ENCODE results near the gene HCN1.

HCN1 gene

GRCh38 chr5:45440466-45440865, 255.7 kb downstream of the HCN1 start:
- H3K4me3 ChIP-seq, result no peak overlapping the region
- H3K9me3 ChIP-seq, result no peaks in the 10 kb centered on the region
- DNase-seq (ENCODE audit: low spot score in 2 of 2), result no peak
- in situ Hi-C loops (cut with MboI; ENCODE audit: low sequenced_read_pairs), result no loop called here
- H3K4me1 ChIP-seq, result no peaks in the 10 kb centered on the region
- no peaks in the 10 kb centered on the region for H3K36me3 ChIP-seq (replicated peaks)
- H3K27me3 ChIP-seq (ENCODE audit: low read depth), result no peaks in the 10 kb centered on the region

- no peaks in the 10 kb centered on the region for H3K9me3 ChIP-seq
- H3K36me3 ChIP-seq (replicated peaks), result no peaks in the 10 kb centered on the region
- no peak for DNase-seq (ENCODE audit: low spot score in 2 of 2)
- in situ Hi-C loops (cut with MboI; ENCODE audit: low sequenced_read_pairs), result no loop called here
- no peaks in the 10 kb centered on the region for H3K27me3 ChIP-seq (ENCODE audit: low read depth)
- no peaks in the 10 kb centered on the region for H3K4me1 ChIP-seq
- no peak overlapping the region for H3K4me3 ChIP-seq
Observed at GRCh38 chr5:45437752-45438151, 258.4 kb downstream of the HCN1 start.

DNA sequence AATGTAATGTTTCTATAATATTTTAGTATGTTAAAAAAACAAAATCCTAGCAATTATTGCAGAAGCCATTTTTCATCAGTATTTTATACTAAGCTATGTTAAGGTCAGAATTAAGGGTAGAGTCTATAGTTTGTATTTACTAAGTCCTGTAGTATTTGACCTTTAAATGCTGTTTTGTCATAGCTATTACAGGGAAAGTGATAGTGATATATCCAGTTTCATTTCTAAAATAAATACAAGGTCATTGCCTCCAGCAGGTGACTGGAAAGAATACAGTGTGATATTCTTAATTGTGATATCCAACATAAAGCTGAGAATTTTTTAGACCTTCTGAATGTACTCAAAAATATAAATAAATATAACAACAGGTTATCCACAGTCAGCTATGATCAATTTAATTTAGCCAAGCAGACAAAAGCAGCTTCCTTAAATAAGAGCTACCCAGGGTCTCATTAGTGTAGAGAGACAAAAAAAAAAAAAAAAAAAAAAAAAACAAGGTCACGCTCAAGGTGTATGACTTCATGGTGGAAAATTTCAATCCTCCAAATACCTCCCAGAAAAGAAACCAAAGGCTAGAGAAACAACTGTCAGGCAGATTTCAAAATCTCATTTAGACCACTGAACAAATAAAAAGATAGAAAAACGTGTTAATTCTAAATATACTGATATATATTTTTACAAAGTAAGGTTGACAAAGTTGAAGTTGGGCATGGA, 278.7 kb downstream of the HCN1 start:
- no peak overlapping the region for H3K4me3 ChIP-seq
- in situ Hi-C loops (cut with MboI; ENCODE audit: low sequenced_read_pairs), result no loop called here
- H3K36me3 ChIP-seq (replicated peaks), result no peaks in the 10 kb centered on the region
- H3K27me3 ChIP-seq (ENCODE audit: low read depth), result no peaks in the 10 kb centered on the region
- H3K4me1 ChIP-seq, result no peaks in the 10 kb centered on the region
- no peak for DNase-seq (ENCODE audit: low spot score in 2 of 2)
- H3K9me3 ChIP-seq, result no peaks in the 10 kb centered on the region

DNA sequence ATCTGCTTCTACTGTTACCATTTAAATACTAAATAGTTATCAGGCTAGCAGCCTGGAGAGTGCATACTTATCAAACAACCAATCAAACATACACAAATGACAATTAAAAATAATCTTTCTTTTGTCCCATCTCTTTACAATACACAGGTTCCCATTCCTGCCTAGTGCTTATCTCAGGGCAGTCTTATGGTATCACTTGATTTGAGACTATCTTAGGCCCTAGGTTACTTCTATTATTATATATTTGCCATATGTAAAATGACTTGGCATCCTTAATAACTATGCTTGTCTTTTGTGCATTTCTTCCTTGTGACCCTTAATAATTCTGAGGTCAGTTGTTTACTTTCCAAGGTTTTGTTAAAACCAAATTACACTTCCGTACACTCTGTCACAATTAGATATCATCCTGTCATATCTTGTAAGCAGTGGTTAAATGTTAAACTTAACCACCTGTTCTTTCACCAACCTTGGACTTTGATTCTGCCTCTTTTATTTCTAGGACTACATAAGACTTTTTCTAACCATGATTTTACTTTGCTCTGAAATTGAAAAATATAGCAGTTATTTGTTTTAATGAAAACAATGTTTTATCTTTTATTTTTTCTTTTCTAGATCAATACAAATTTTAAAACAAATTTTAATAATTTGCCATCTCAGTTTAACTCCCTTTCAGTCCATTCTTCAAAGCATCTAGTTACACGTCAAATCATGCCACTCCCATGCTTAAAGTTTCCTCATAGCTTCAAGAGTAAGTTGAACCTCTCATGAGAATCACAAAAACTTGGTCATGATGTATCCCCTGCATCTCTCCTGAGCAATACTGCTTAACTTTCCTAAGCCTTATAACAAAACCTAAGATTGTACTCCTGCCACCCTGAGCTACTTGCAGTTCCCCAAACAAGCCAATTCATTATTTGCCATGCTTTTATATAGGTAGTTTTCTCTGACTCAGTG, 281.3 kb downstream of the HCN1 start:
- no peak for DNase-seq (ENCODE audit: low spot score in 2 of 2)
- in situ Hi-C loops (cut with MboI; ENCODE audit: low sequenced_read_pairs), result no loop called here
- Histone ChIP-seq H3K27me3 (ENCODE audit: low read depth) (no peaks in the 10 kb centered on the region), H3K9me3 (no peaks in the 10 kb centered on the region), H3K36me3 (replicated peaks) (no peaks in the 10 kb centered on the region), H3K4me1 (no peaks in the 10 kb centered on the region), H3K4me3 (no peak overlapping the region)

DNA sequence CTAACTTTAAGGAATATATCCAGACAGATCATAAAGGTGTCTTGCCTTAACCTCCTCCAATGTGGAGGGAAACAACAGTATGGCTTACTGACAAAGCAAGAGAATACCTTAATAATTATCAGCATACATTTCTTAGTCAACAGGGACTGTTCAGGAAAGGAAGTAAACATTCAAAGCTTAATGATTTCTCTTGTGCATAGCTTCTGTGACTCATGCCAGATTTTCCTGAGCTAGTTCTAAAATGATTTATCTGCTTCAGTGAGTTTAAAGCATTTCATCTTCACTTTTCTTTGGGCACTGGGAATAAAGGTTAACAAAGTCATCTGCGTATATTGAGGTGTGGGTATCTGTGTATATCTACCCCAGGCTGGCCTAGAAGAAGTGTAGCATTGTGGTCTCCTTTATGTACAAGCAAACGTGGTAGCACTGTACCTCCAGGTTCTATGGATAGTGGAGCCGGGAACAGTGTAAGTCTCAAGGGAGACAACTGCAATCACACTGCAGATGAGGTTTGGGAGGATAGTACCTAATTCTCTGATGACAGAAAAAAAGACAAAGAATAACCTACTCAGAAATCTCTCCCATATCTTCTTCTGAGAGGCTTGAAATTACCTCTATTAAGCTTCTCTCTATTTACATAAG, 284.1 kb downstream of the HCN1 start:
- Histone ChIP-seq H3K9me3 (no peaks in the 10 kb centered on the region), H3K4me3 (no peak overlapping the region), H3K36me3 (replicated peaks) (no peaks in the 10 kb centered on the region), H3K4me1 (no peaks in the 10 kb centered on the region), H3K27me3 (ENCODE audit: low read depth) (no peaks in the 10 kb centered on the region)
- no peak for DNase-seq (ENCODE audit: low spot score in 2 of 2)
- in situ Hi-C loops (cut with MboI; ENCODE audit: low sequenced_read_pairs), result no loop called here

DNA sequence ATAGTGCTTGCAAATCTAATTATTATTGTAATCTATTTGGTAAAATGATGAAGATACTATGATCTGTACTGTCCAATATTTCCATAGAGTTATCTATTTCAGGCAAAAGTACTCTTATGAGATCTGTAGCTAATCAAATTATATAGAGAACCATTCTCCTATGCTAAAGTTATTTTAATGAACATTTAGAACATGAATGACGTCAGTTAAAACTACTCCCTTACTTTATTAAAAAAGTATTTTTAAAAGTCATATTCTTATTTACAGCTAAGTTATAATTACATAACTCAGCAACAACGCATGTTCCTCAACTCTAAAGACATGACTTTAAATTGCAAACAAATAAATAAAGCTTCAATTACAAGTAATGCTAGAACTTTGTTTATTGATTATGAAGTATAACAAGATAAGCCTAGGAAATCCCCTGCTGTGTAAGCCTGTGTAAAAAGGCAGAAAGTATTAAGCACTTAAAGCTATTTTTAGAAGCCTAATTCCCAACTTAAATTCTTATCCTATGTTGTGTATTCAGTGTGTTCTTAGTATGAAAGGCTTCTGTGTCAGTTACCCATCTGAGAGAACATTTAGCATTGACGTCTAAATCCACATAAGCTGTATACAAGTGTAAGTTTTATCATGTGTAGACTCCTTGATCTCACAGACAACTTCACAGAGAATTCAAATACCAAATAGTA, 285.7 kb downstream of the HCN1 start:
- in situ Hi-C loops (cut with MboI; ENCODE audit: low sequenced_read_pairs), result no loop called here
- Histone ChIP-seq H3K36me3 (replicated peaks) (no peaks in the 10 kb centered on the region), H3K27me3 (ENCODE audit: low read depth) (no peaks in the 10 kb centered on the region), H3K4me3 (no peak overlapping the region), H3K4me1 (no peaks in the 10 kb centered on the region), H3K9me3 (no peaks in the 10 kb centered on the region)
- no peak for DNase-seq (ENCODE audit: low spot score in 2 of 2)

- no peak for DNase-seq (ENCODE audit: low spot score in 2 of 2)
- H3K4me3 ChIP-seq, result no peak overlapping the region
- no peaks in the 10 kb centered on the region for H3K27me3 ChIP-seq (ENCODE audit: low read depth)
- no peaks in the 10 kb centered on the region for H3K4me1 ChIP-seq
- in situ Hi-C loops (cut with MboI; ENCODE audit: low sequenced_read_pairs), result no loop called here
- H3K9me3 ChIP-seq, result no peaks in the 10 kb centered on the region
- H3K36me3 ChIP-seq (replicated peaks), result no peaks in the 10 kb centered on the region
Observed at GRCh38 chr5:45408067-45408466, 288.1 kb downstream of the HCN1 start.

DNA sequence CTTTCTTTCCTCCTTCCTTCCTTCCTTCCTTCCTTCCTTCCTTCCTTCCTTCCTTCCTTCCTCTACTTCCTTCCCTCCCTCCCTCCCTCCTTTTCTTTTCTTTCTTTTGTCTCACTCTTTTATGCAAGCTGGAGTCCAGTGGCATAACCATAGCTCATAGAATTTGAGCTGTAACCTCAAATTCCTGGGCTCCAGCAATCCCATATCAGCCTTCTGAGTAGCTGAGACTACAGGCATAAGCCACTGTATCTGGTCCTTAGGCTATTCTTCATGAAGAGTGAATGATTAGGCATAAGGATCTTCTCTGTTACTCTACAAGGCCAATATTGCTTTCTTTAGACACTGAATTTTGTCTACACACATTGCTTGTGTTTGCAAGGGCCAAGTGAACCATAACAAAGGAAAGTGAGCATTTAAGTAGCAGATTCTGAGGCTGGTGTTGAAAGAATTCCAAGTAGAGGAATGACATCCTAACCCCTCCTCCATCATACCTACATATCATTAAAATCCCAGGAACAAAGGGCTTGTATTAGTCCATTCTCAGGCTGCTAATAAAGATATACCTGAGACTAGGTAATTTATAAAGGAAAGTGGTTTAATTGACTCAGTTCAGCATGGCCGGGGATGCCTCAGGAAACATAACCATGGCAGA, 293.2 kb downstream of the HCN1 start:
- Histone ChIP-seq H3K4me1 (no peaks in the 10 kb centered on the region), H3K27me3 (ENCODE audit: low read depth) (no peaks in the 10 kb centered on the region), H3K4me3 (no peak overlapping the region), H3K36me3 (replicated peaks) (no peaks in the 10 kb centered on the region), H3K9me3 (no peaks in the 10 kb centered on the region)
- no peak for DNase-seq (ENCODE audit: low spot score in 2 of 2)
- in situ Hi-C loops (cut with MboI; ENCODE audit: low sequenced_read_pairs), result no loop called here

DNA sequence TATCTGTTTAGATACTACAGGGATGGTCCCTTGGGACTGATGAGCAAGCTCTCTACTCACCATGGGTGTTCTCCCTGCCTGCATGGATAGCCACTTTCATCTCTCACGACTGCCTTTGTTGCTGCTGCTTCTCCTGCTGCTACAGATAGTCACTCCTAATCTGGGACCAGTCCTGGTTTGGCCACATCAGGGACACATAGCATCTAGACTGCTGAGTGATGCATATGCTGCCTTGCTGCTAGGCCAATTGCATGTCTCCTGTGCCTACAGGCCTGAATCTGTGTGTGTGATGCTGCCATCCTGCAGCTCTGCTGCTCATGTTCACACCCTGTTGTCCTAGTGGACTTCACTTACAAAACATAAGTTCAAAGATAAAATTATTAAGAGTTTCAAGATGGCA, 297.1 kb downstream of the HCN1 start:
- in situ Hi-C loops (cut with MboI; ENCODE audit: low sequenced_read_pairs), result no loop called here
- Histone ChIP-seq H3K4me3 (no peak overlapping the region), H3K4me1 (no peaks in the 10 kb centered on the region), H3K27me3 (ENCODE audit: low read depth) (no peaks in the 10 kb centered on the region), H3K36me3 (replicated peaks) (no peaks in the 10 kb centered on the region), H3K9me3 (no peaks in the 10 kb centered on the region)
- no peak for DNase-seq (ENCODE audit: low spot score in 2 of 2)

- no peaks in the 10 kb centered on the region for H3K4me1 ChIP-seq
- H3K27me3 ChIP-seq (ENCODE audit: low read depth), result no peaks in the 10 kb centered on the region
- no peaks in the 10 kb centered on the region for H3K9me3 ChIP-seq
- DNase-seq (ENCODE audit: low spot score in 2 of 2), result no peak
- H3K36me3 ChIP-seq (replicated peaks), result no peaks in the 10 kb centered on the region
- H3K4me3 ChIP-seq, result no peak overlapping the region
- in situ Hi-C loops (cut with MboI; ENCODE audit: low sequenced_read_pairs), result no loop called here
Observed at GRCh38 chr5:45385321-45386058, 310.7 kb downstream of the HCN1 start.

- Histone ChIP-seq H3K36me3 (replicated peaks) (no peaks in the 10 kb centered on the region), H3K9me3 (no peaks in the 10 kb centered on the region), H3K4me3 (no peak overlapping the region), H3K27me3 (ENCODE audit: low read depth) (no peaks in the 10 kb centered on the region), H3K4me1 (no peaks in the 10 kb centered on the region)
- no peak for DNase-seq (ENCODE audit: low spot score in 2 of 2)
- in situ Hi-C loops (cut with MboI; ENCODE audit: low sequenced_read_pairs), result no loop called here
Observed at GRCh38 chr5:45383985-45384384, 312.2 kb downstream of the HCN1 start.

- H3K36me3 ChIP-seq (replicated peaks), result no peaks in the 10 kb centered on the region
- H3K4me3 ChIP-seq, result no peak overlapping the region
- in situ Hi-C loops (cut with MboI; ENCODE audit: low sequenced_read_pairs), result no loop called here
- no peaks in the 10 kb centered on the region for H3K27me3 ChIP-seq (ENCODE audit: low read depth)
- no peaks in the 10 kb centered on the region for H3K9me3 ChIP-seq
- no peaks in the 10 kb centered on the region for H3K4me1 ChIP-seq
- DNase-seq (ENCODE audit: low spot score in 2 of 2), result no peak
Observed at GRCh38 chr5:45382583-45382982, 313.6 kb downstream of the HCN1 start.

- Histone ChIP-seq H3K36me3 (replicated peaks) (no peaks in the 10 kb centered on the region), H3K9me3 (no peaks in the 10 kb centered on the region), H3K4me1 (no peaks in the 10 kb centered on the region), H3K4me3 (no peak overlapping the region), H3K27me3 (ENCODE audit: low read depth) (no peaks in the 10 kb centered on the region)
- DNase-seq (ENCODE audit: low spot score in 2 of 2), result no peak
- in situ Hi-C loops (cut with MboI; ENCODE audit: low sequenced_read_pairs), result no loop called here
Observed at GRCh38 chr5:45376417-45376816, 319.8 kb downstream of the HCN1 start.
